DMS 273 treated with DMSO at 0.1 percent for 48 hours (cell line): ENCODE results near the gene WDR81.
A peak's percentile ranks its signal among the peaks of the same experiment; 100 is the strongest.
"Not testable (repeated sequence)": the region's sequence is repeated elsewhere in the genome, so short reads cannot be mapped to it uniquely, and the experiment has no call there.

Source experiments
- DNase-seq: peaks from one replicate; lab custom pipeline; 2025; lab: John Stamatoyannopoulos, UW

Gene WDR81

DNA sequence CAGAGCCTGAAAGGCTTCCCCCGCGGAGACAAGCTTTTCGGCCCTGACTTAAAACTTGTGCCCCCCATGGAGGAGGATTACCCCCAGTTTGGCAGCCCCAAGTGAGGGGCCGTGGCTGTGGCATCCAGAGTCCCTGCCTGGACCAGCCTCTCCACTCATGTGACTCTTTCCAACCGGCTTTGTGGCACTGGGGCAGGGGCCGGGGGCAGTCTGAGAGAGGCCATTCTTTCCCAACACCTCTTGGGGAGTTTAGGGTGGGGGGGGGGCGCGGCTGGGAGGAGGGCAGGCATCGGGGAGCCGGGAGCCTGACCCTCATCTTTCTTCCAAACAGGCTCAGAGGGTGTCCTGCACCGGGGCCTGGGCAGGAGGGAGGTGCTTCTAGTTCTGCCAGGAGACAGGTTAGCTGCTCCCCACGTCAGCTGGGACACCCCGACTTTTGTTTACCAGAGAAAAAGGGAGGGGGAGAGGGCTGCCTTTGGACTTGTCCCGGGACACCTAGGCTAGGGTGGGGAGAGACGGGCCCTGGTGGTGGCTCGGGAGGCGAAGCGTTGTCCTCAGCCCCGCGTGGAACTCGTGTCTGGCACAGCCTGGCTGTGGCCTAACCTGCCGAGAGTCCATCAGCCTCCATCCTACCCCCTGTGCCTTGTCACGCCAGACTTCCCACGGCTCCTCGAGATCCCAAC is 30.1 kb downstream of the WDR81 start:
- DNase-seq = no peak

DNA sequence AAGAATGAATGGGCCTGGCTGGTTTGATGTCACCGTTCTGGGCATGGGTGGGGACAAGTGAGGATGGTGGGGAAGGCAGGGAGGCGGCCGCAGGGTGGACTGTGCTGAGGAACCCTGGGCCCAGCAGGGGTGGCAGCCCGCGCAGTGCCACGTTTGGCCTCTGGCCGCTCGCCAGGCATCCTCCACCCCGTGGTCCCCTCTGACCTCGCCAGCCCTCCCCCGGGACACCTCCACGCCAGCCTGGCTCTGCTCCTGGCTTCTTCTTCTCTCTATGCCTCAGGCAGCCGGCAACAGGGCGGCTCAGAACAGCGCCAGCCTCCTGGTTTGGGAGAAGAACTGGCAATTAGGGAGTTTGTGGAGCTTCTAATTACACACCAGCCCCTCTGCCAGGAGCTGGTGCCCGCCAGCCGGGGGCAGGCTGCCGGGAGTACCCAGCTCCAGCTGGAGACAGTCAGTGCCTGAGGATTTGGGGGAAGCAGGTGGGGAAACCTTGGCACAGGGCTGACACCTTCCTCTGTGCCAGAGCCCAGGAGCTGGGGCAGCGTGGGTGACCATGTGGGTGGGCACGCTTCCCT is 30.8 kb downstream of the WDR81 start:
- DNase-seq = no peak

DNA sequence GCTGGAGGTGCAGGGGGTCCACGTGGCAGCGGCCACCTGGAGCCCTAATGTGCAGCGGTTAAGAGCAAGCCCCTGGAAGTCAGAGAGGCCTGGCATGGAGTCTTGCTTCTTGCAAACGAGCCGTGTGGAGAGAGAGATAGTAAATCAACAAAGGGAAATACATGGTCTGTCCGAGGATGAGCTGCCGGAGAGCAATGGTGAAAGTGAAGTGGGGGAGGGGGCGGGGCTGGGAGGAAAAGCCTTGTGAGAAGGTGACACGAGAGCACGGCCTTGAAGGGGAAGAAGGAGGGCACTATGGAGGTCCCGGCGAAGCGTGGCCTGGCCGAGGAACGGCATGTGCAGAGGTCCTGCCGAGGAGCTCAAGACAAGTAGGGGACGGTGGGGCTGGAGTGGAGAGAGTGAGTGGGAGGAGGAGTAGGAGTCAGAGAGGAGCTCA is 31.3 kb downstream of the WDR81 start:
- no peak for DNase-seq

DNA sequence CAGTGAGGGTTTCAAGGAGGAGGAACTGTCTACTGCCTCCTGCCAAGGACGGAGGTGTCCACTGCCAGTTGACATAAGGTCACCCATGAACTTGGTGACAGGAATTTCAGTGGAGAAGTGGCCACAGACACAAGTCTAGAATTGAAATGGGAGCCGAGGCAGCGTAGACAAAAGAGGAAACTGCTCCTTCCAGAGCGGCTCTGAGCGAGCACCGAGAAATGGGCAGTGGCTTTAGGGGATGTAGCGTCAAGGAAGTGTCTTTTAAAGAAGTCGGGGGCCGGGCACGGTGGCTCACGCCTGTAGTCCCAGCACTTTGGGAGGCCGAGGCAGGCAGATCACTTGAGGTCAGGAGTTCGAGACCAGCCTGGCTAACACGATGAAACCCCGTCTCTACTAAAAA is 34.3 kb downstream of the WDR81 start:
- no peak for DNase-seq

DNA sequence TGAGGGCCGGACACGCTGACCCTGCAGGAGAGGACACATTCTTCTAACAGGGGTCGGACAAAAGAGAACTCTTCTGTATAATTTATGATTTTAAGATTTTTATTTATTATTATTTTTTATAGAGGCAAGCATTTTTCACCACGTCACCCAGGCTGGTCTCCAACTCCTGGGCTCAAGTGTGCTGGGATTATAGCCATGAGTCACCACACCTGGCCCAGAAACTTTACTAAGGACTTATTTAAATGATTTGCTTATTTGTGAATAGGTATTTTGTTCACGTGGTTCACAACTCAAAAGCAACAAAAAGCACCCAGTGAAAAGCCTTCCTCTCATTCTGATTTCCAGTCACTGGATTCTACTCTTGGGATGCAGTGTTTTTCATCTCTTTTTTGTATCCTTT is 35.0 kb downstream of the WDR81 start:
- DNase-seq = no peak

DNA sequence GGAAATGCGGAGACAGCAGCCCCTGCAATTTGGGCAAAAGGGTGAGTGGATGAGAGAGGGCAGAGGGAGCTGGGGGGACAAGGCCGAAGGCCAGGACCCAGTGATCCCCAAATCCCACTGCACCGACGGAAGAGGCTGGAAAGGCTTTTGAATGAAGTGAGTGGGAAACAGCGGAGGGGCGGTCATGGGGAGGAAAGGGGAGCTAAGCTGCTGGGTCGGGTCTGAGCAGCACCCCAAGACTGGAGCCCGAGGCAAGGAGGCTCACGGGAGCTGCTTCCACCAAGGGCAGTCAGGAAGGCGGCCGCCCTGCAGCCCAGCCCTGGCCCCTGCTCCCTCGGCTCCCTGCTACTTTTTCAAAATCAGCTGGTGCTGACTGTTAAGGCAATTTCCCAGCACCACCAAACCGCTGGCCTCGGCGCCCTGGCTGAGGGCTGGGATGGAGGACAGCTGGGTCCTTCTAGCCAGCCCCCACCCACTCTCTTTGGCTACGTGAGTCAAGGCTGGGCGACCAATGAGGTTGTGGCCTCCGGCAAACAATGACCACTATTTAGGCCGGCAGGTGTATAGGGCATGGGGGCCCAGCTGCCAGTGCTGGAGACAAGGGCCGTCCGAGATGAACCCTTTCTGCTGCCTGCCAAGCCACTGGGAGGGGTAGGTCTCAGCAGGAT is 37.9 kb downstream of the WDR81 start:
- DNase-seq = no peak

DNA sequence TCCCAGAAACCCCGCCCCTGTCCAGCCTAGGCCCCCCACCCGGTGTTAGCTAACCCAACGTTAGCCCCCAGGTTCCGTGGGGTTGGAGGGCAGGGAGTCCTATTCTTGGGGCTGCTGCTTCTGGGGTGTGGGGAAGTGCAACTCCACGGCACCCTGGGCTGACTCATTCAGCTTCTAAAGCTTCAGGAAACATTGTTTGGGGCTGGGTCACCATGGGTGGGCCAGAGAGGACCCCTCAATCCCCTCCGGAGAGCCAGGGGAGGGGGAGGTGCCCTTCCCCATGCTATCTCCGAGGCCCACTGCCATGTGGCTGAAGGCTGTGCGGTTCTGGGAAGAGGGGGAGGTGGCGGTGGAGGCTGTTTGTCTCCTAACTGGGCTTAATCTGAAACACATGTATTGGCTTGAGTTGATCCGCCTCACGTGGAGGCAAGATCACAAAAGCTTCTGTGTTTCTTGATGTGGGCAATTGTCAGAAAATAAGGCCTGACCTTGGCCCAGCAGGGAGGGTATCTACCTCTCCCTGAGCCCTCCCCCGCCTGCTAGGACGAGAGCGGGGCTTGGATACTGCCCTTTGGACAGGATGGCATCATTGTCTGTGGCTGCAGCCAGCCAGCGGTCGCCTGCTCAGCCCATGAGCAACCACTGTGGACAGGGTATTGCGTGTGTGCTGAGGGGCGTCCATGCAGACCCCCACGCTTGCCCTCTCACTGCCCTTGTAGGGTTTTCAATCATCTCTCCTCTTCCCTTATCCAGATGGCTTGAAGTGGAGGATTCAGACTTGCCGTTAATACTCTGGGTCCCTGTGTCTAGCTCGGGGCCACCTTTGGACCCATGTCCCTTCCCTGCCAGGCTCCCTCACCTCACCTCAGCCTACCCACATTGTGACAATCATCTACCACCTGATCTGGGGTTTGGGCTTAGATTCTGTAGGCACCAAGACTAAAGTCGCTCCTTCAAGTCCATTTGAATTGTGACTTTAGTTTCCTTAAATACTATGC is 38.7 kb downstream of the WDR81 start:
- DNase-seq = no peak

DNA sequence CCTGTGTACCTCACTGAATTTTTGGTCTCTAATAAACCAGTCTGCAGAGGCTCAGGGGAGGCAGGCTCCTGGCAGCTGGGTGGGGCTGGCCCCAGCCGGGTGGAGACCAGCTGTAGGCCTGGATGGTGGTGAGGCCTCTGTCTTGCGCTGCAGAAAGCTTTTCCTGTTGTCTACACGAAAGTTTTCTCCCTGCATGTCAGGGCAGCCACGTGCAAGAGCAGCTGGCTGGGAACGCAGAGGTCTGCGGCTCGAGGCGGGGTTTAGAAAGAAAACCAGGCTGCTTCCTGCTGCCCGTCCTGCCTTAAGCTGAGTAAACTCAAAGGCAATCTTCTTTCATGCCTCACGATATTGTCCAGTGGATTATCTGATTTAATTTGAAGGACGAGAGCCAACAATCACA is 39.8 kb downstream of the WDR81 start:
- DNase-seq = no peak

DNA sequence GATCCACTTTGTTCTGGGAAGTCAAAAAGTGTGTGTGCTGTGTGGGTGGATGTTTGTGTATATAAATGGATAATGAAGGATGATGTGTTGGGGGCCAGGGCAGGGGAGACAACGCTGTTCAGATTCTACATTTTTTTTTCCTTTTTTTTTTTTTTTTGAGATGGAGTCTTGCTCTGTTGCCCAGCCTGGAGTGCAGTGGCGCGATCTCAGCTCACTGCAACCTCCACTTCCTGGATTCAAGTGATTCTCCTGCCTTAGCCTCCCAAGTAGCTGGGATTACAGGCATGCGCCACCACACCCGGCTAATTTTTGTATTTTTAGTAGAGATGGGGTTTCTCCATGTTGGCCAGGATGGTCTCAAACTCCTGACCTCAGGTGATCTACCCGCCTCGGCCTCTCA is 40.2 kb downstream of the WDR81 start:
- not testable (repeated sequence) for DNase-seq

DNA sequence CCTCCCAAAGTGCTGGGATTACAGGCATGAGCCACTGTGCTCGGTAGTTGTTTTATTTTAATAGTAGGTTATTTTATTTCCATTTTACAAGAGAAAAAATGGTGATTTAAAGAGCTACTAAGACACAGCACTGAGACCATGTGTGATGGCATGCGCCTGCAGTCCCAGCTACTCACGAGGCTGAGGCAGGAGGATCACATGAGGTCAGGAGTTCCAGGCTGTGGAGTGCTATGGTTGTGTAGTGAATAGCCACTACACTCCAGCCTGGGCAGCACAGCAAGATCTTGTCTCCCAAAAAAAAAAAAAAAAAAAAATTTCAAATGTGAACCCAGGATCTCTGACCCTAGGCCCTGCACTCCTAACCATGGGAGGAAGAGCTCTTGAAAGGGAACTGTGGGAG is 41.1 kb downstream of the WDR81 start:
- no peak for DNase-seq

DNA sequence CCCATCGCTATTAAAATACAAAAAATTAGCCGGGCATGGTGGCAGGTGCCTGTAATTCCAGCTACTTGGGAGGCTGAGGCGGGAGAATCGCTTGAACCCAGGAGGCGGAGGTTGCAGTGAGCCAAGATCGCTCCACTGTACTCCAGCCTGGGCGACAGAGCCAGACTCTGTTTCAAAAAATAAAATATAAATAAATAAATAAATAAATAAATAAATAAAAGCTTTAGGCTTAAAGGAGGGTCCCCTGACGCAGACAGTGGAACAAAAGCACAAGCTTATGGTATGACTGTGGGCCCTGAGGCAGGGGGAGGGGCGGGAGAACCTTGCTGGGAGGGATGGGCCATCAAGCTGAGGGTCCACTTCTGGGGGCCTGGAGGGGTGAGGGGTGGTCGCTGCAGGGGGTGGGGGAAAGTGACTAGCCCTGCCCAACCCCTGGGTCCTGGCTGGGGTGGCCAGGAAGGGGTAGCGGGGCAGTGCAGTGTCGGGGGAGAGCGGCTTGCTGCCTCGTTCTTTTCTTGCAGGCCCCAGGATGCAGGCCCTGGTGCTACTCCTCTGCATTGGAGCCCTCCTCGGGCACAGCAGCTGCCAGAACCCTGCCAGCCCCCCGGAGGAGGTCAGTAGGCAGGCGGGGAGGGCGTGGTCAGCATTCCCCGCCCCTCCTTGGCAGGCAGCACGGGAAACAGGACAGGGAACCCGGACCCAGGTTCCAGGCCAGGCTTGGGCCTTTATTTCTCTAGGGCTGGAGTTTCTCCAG is 42.1 kb downstream of the WDR81 start:
- DNase-seq = no peak

DNA sequence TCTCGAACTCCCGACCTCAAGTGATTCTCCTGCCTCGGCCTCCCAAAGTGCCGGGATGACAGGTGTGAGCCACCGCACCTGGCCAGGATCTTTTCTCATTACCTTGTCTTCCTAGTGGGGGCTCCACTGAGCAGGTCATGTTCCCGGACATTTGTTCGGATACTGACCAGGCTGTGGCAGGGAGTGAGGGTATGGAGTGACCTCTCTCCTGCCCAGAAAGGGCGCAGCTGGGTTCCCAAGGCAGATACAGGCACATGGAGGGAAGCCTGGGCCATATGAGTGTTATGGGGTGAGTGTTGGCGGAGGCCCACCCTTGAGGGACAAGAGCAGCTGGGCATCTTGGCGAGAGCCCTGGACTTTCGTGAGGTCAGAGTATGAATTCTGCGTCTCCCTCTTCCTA is 42.9 kb downstream of the WDR81 start:
- DNase-seq = no peak

DNA sequence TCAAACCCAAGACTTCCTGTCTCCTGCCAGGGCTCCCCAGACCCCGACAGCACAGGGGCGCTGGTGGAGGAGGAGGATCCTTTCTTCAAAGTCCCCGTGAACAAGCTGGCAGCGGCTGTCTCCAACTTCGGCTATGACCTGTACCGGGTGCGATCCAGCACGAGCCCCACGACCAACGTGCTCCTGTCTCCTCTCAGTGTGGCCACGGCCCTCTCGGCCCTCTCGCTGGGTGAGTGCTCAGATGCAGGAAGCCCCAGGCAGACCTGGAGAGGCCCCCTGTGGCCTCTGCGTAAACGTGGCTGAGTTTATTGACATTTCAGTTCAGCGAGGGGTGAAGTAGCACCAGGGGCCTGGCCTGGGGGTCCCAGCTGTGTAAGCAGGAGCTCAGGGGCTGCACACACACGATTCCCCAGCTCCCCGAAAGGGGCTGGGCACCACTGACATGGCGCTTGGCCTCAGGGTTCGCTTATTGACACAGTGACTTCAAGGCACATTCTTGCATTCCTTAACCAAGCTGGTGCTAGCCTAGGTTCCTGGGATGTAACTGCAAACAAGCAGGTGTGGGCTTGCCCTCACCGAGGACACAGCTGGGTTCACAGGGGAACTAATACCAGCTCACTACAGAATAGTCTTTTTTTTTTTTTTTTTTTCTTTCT is 45.4 kb downstream of the WDR81 start:
- no peak for DNase-seq

DNA sequence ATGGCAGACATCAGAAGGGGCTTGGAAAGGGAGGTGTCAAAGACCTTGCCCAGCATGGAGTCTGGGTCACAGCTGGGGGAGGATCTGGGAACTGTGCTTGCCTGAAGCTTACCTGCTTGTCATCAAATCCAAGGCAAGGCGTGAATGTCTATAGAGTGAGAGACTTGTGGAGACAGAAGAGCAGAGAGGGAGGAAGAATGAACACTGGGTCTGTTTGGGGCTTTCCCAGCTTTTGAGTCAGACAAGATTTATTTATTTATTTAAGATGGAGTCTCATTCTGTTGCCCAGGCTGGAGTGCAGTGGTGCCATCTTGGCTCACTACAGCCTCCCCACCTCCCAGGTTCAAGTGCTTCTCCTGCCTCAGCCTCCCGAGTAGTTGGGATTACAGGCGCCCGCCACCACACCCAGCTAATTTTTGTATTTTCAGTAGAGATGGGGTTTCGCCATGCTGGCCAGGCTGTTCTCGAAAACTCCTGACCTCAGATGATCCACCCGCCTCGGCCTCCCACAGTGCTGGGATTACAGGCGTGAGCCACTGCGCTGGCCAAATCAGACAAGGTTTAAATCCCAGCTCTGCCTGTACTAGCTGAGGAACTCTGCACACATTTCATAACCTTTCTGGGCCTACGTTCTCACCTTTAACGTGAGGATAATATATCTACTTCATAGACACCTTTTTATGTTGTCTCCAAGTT is 48.6 kb downstream of the WDR81 start:
- not testable (repeated sequence) for DNase-seq

DNA sequence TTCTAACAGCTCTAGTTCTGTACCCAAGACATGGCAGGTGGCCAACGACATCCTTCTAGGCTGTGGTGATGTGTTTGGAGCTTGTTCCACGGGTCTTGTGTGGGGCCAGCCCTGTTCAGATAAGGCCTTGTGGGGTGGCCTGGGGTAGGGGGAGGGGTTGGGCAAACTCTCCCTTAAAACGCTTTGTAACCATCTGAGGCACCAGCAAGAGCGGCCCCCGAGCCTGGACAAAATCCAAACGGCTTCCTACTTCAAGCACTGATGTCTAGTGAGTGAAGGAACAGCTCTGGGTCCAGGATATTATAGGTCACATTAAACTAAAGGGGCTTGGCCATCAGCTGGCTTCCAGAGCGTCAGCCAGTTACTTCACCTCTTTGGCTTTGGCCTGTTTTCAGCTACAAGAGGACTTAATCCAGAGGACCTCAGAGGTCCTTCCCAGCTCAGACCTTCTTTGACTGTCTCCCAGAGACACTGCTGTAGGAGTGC is 49.2 kb downstream of the WDR81 start:
- no peak for DNase-seq

DNA sequence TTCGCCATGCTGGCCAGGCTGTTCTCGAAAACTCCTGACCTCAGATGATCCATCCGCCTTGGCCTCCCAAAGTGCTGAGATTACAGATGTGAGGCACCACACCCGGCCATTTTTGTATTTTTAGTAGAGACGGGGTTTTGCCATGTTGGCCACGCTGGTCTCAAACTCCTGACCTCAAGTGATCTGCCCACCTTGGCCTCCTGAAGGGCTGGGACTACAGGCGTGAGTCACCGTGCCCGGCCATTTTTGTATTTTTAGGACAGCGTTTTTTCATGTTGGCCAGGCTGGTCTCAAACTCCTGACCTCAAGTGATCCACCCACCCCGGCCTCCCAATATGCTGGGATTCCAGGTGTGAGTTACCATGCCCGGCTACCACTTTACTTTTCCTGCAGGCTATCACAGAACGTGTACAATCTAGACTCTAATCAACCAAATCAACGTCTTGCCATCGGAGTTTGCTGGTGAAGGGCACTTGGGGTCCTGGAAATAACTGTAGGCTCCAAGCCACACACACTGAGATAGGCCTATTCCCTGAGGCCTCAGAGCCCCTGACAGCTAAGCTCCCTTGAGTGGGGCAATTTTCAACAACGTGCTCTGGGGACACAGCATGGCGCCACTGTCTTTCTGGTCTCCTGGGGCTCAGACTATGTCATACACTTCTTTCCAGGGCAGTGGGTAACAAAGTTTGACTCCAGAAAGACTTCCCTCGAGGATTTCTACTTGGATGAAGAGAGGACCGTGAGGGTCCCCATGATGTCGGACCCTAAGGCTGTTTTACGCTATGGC is 50.1 kb downstream of the WDR81 start:
- DNase-seq = no peak

DNA sequence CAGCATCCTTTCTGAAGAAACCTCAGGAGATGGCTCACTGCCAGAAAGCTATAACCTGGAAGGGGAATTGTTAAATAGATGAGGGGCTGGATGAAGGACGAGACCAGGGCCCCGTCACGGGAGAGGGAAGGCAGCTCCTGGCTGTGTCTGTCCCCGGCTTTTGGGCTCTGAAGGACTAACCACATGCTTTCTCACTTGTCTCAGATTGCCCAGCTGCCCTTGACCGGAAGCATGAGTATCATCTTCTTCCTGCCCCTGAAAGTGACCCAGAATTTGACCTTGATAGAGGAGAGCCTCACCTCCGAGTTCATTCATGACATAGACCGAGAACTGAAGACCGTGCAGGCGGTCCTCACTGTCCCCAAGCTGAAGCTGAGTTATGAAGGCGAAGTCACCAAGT is 51.8 kb downstream of the WDR81 start:
- no peak for DNase-seq

DNA sequence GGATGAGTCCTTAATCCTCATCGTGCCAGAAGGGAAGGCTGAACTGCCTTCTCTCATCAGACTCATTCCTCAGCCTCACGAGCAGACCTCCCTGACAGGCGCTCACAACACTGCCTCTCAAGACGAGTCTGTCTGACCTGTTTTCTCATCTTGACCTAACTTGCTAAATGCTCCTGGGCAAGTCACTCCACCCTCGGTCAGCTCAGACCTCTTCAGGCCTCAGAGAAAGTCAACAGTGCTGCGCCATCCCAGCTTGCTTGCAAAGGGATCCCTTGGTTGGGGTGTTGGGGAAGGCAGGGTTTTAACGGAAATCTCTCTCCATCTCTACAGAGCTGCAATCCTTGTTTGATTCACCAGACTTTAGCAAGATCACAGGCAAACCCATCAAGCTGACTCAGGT is 52.4 kb downstream of the WDR81 start:
- DNase-seq = no peak

DNA sequence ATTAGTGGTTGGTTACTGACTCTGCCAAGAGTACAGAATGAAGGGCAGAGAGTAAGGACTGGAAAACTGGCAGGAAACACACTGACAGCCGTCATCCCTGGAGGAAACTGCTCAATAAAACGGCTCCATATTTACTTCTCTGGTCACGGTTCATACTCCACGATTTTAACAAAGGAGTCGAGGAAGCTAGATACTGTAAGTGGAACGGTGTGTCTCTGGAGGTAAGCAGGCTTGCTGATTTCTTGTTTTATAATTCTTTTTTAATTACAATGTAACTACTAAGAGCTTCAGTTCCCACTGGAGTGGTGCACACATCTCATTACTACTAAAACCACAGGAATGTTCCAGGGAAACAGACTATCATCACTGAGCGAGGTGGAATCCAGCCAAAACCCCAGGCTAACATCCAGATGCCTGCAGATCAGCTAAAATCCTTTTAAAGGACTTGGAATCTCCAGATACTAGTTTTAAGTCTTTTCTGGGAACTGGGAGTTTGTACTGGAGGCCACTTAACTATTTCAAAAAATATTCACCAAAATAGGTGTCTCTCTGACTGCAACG is 55.1 kb downstream of the WDR81 start:
- DNase-seq = peak; percentile 11
